ENCODE data around the gene ACBD5.

DNA sequence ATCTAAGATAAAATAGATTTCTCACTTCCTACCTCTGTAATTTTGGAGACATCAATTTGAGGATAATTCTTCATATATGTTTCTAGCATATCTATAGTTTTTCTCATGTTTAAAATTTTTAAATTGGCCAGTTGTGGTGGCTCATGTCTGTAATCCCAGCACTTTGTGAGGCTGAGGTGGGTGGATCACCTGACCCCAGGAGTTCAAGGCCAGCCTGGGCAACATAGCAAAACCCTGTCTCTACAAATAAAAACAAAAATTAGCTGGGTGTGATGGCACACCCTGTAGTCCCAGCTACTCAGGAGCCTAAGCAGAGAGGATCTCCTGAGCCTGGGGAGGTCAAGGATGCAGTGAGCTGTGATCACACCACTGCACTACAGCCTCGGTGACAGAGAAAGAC lies 4.9 kb downstream of the ACBD5 start:
- TF ChIP-seq, protein P1, sequence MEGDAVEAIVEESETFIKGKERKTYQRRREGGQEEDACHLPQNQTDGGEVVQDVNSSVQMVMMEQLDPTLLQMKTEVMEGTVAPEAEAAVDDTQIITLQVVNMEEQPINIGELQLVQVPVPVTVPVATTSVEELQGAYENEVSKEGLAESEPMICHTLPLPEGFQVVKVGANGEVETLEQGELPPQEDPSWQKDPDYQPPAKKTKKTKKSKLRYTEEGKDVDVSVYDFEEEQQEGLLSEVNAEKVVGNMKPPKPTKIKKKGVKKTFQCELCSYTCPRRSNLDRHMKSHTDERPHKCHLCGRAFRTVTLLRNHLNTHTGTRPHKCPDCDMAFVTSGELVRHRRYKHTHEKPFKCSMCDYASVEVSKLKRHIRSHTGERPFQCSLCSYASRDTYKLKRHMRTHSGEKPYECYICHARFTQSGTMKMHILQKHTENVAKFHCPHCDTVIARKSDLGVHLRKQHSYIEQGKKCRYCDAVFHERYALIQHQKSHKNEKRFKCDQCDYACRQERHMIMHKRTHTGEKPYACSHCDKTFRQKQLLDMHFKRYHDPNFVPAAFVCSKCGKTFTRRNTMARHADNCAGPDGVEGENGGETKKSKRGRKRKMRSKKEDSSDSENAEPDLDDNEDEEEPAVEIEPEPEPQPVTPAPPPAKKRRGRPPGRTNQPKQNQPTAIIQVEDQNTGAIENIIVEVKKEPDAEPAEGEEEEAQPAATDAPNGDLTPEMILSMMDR (conservative IDR thresholded peaks at IDR 0.05; ENCODE audit: low read depth, low read length), result no peak
- no peak for TF ChIP-seq EZH2 (IDR thresholded peaks at IDR 0.05; ENCODE audit: borderline replicate concordance, low read depth, low read length, poor library complexity, severe bottlenecking)
